Naive thymus-derived CD4-positive, alpha-beta T cell (primary cell): ENCODE data around the gene MRC2. TPM values are rescaled to one million over a fixed set of nuclear protein-coding genes. Genes with fewer than 3 reads are reported as not detected.

Source experiments
- ATAC-seq: fragments of 150-1000 bp; cut with Tn5 transposase; 2 replicates; pipeline ENCODE4 v1.10.0; 2021; ENCODE audit warnings: mild to moderate bottlenecking, moderate library complexity
- CTCF ChIA-PET: fragments of 350-600 bp; sonication (Branson Sonifier 250); formaldehyde crosslinking; loops from one replicate; lab custom pipeline; 2021; ENCODE audit warnings: antibody characterized with exemption; lab: Charles Lee
- POLR2A ChIA-PET: fragments of 350-600 bp; sonication (Branson Sonifier 250); formaldehyde crosslinking; loops from one replicate; lab custom pipeline; 2021; ENCODE audit warnings: antibody characterized with exemption, inconsistent platforms; lab: Charles Lee
- DNase-seq, 9 donors: peaks; one replicate each; pipeline versions ENCODE4 v3.0.0 to v3.0.0-alpha.2; 2020 to 2022; ENCODE audit warnings: mixed read lengths in 1 of 9
- H3K27ac ChIP-seq: one replicate; pipeline ENCODE4 v1.7.0; 2013; ENCODE audit warnings: mild to moderate bottlenecking, low read depth, low read length, moderate library complexity
- H3K27me3 ChIP-seq, 2 donors: one replicate each; pipeline ENCODE4 v1.7.0; 2013; ENCODE audit warnings: low read length in 2 of 2, mild to moderate bottlenecking in 2 of 2, moderate library complexity in 2 of 2; ENCODE audit not compliant: control insufficient read depth in 2 of 2, insufficient read depth in 2 of 2
- H3K36me3 ChIP-seq, 3 experiments: 1 replicate in 2 of 3; 2 replicates in 1 of 3; pipeline ENCODE4 v1.7.0; 2013; ENCODE audit warnings: low read length in 3 of 3, mild to moderate bottlenecking in 3 of 3, moderate library complexity in 1 of 3; ENCODE audit not compliant: insufficient read depth in 3 of 3, control insufficient read depth in 2 of 3
- H3K4me1 ChIP-seq, 2 donors: one replicate each; pipeline ENCODE4 v1.7.0; 2013; ENCODE audit warnings: low read length in 2 of 2, mild to moderate bottlenecking in 2 of 2, moderate library complexity in 1 of 2; ENCODE audit not compliant: control insufficient read depth in 2 of 2, insufficient read depth in 2 of 2
- H3K4me3 ChIP-seq: 2 replicates; pipeline ENCODE4 v1.7.0; 2013; ENCODE audit warnings: mild to moderate bottlenecking, low read length
- H3K9me3 ChIP-seq, 3 experiments: 1 replicate in 2 of 3; 2 replicates in 1 of 3; pipeline ENCODE4 v1.7.0; 2013; ENCODE audit warnings: low read length in 3 of 3; ENCODE audit not compliant: control insufficient read depth in 2 of 3
- H3K27ac Mint-ChIP-seq, 9 donors: one replicate each; pipeline ENCODE4 v1.8.0; 2020 to 2022; ENCODE audit warnings: mixed read lengths in 9 of 9, mild to moderate bottlenecking in 8 of 9, moderate library complexity in 5 of 9, inconsistent platforms in 2 of 9
- H3K27me3 Mint-ChIP-seq, 5 donors: one replicate each; pipeline ENCODE4 v1.8.0; 2021 to 2022; ENCODE audit warnings: mixed read lengths in 5 of 5, mild to moderate bottlenecking in 1 of 5
- H3K36me3 Mint-ChIP-seq, 5 donors: one replicate each; pipeline ENCODE4 v1.8.0; 2020 to 2022; ENCODE audit warnings: mixed read lengths in 5 of 5, mild to moderate bottlenecking in 3 of 5, inconsistent platforms in 1 of 5
- H3K4me1 Mint-ChIP-seq, 7 donors: one replicate each; pipeline ENCODE4 v1.8.0; 2020 to 2022; ENCODE audit warnings: mixed read lengths in 7 of 7, mild to moderate bottlenecking in 3 of 7, inconsistent platforms in 1 of 7
- H3K4me3 Mint-ChIP-seq, 10 donors: one replicate each; pipeline ENCODE4 v1.8.0; 2020 to 2022; ENCODE audit warnings: mild to moderate bottlenecking in 10 of 10, mixed read lengths in 10 of 10, moderate library complexity in 6 of 10, inconsistent platforms in 2 of 10
- H3K9me3 Mint-ChIP-seq, 11 donors: one replicate each; pipeline ENCODE4 v1.8.0; 2020 to 2022; ENCODE audit warnings: mixed read lengths in 11 of 11, mild to moderate bottlenecking in 4 of 11, inconsistent platforms in 1 of 11, moderate library complexity in 1 of 11
- intact Hi-C, 2 donors: fragments of 100-400 bp; cut with micrococcal nuclease; formaldehyde crosslinking; loops; one replicate each; pipeline ENCODE4 v1.15.1; 2023
- polyA plus RNA-seq, 2 donors: library from polyadenylated mRNA; unstranded; fragments of 300-500 nt; fragmentation: Illumina TruSeq; gene quantifications; one replicate each; pipeline ENCODE4 v1.2.3, GENCODE V29; 2021
- total RNA-seq, 6 experiments: library from RNA in 5 of 6; stranded (reverse) in 5 of 6; gene quantifications; 1 replicate in 5 of 6; 2 replicates in 1 of 6; pipeline ENCODE4 v1.2.3 and lab custom pipeline; 2021 to 2026

MRC2 gene
- total and polyA plus RNA-seq, 7 experiments from 2014 or later, result 0.11 to 3.4 (median 2.2) TPM

GRCh38 chr17:62666801-62667591 is 39.5 kb downstream of the MRC2 start:
- DNase-seq (no peak), ATAC-seq (no peak)
- H3K27me3 ChIP-seq, result no peaks in the 10 kb centered on the region
- no peaks in the 10 kb centered on the region for H3K4me1 ChIP-seq
- CTCF ChIA-PET, result no interaction called here
- Mint-ChIP-seq H3K27me3 (peaks cover 0 to 13% (median 0%) of the 10 kb centered on the region in 5 donors), H3K27ac (no peak overlapping the region), H3K36me3 (no peaks in the 10 kb centered on the region), H3K4me1 (peaks cover 0 to 5% (median 0%) of the 10 kb centered on the region in 7 donors), H3K4me3 (no peak overlapping the region), H3K9me3 (no peaks in the 10 kb centered on the region)
- POLR2A ChIA-PET, result no interaction called here
- no peak overlapping the region for H3K27ac ChIP-seq
- intact Hi-C loops, result no loop called here
- no peaks in the 10 kb centered on the region for H3K9me3 ChIP-seq
- H3K36me3 ChIP-seq, result no peaks in the 10 kb centered on the region
- H3K4me3 ChIP-seq, result no peak overlapping the region

GRCh38 chr17:62668091-62668804 is 40.8 kb downstream of the MRC2 start:
- ATAC-seq (no peak), DNase-seq (no peak)
- ChIA-PET POLR2A (no interaction called here), CTCF (no interaction called here)
- H3K27ac Mint-ChIP-seq, result peak overlapping the region in 2 of 9 donors; percentile 32 to 48
- H3K27ac ChIP-seq, result no peak overlapping the region
- H3K27me3 Mint-ChIP-seq, result peaks cover 0 to 6% (median 0%) of the 10 kb centered on the region in 5 donors
- no peaks in the 10 kb centered on the region for H3K9me3 ChIP-seq
- H3K36me3 ChIP-seq, result no peaks in the 10 kb centered on the region
- H3K4me3 ChIP-seq, result no peak overlapping the region
- no peaks in the 10 kb centered on the region for H3K9me3 Mint-ChIP-seq
- no peaks in the 10 kb centered on the region for H3K27me3 ChIP-seq
- peaks cover 0 to 6% (median 4%) of the 10 kb centered on the region in 7 donors for H3K4me1 Mint-ChIP-seq
- H3K4me3 Mint-ChIP-seq, result no peak overlapping the region
- H3K36me3 Mint-ChIP-seq, result no peaks in the 10 kb centered on the region
- intact Hi-C loops, result no loop called here
- H3K4me1 ChIP-seq, result no peaks in the 10 kb centered on the region

GRCh38 chr17:62670202-62670821 is 42.8 kb downstream of the MRC2 start:
- peaks cover 0 to 5% (median 3%) of the 10 kb centered on the region in 7 donors for H3K4me1 Mint-ChIP-seq
- intact Hi-C loops, result no loop called here
- DNase-seq, result no peak
- H3K4me1 ChIP-seq, result no peaks in the 10 kb centered on the region
- H3K27me3 Mint-ChIP-seq, result no peaks in the 10 kb centered on the region
- no peak overlapping the region for H3K27ac ChIP-seq
- ChIA-PET CTCF (no interaction called here), POLR2A (no interaction called here)
- no peak for ATAC-seq
- H3K27me3 ChIP-seq, result no peaks in the 10 kb centered on the region
- no peak overlapping the region for H3K27ac Mint-ChIP-seq
- H3K36me3 ChIP-seq, result no peaks in the 10 kb centered on the region
- no peaks in the 10 kb centered on the region for H3K36me3 Mint-ChIP-seq
- H3K4me3 Mint-ChIP-seq, result no peak overlapping the region
- H3K9me3 Mint-ChIP-seq, result no peaks in the 10 kb centered on the region
- no peak overlapping the region for H3K4me3 ChIP-seq
- H3K9me3 ChIP-seq, result no peaks in the 10 kb centered on the region

- intact Hi-C loops, result no loop called here
- H3K4me1 ChIP-seq, result no peaks in the 10 kb centered on the region
- peaks cover 0 to 5% (median 3%) of the 10 kb centered on the region in 7 donors for H3K4me1 Mint-ChIP-seq
- H3K36me3 Mint-ChIP-seq, result no peaks in the 10 kb centered on the region
- ChIA-PET POLR2A (no interaction called here), CTCF (interaction anchor here (0.7 kb wide), 1 partner anchor 299 kb away, joined by 3 read pairs; no protein-coding TSS in a partner anchor)
- no peaks in the 10 kb centered on the region for H3K36me3 ChIP-seq
- no peaks in the 10 kb centered on the region for H3K27me3 Mint-ChIP-seq
- ATAC-seq, result no peak
- DNase-seq, result no peak
- H3K27ac ChIP-seq, result no peak overlapping the region
- no peaks in the 10 kb centered on the region for H3K27me3 ChIP-seq
- H3K9me3 ChIP-seq, result no peaks in the 10 kb centered on the region
- H3K4me3 Mint-ChIP-seq, result no peak overlapping the region
- no peaks in the 10 kb centered on the region for H3K9me3 Mint-ChIP-seq
- H3K27ac Mint-ChIP-seq, result no peak overlapping the region
- H3K4me3 ChIP-seq, result no peak overlapping the region
Measured at GRCh38 chr17:62671553-62671952, 44.1 kb downstream of the MRC2 start.

- Mint-ChIP-seq H3K27ac (peak overlapping the region in 1 of 9 donors; percentile 20), H3K4me3 (no peak overlapping the region), H3K4me1 (peaks cover 0 to 5% (median 3%) of the 10 kb centered on the region in 7 donors), H3K36me3 (no peaks in the 10 kb centered on the region), H3K9me3 (no peaks in the 10 kb centered on the region), H3K27me3 (no peaks in the 10 kb centered on the region)
- no peaks in the 10 kb centered on the region for H3K36me3 ChIP-seq
- intact Hi-C loops, result loop anchor here (1.0 kb wide), 1 partner anchor 295 kb away; no protein-coding TSS in a partner anchor
- ChIA-PET CTCF (interaction anchor here (2.7 kb wide), 1 partner anchor 734 kb away, joined by 9 read pairs; no protein-coding TSS in a partner anchor), POLR2A (no interaction called here)
- H3K9me3 ChIP-seq, result no peaks in the 10 kb centered on the region
- DNase-seq (no peak), ATAC-seq (no peak)
- no peaks in the 10 kb centered on the region for H3K27me3 ChIP-seq
- H3K4me1 ChIP-seq, result no peaks in the 10 kb centered on the region
- H3K27ac ChIP-seq, result no peak overlapping the region
- no peak overlapping the region for H3K4me3 ChIP-seq
Measured at GRCh38 chr17:62672957-62673356, 45.5 kb downstream of the MRC2 start.

GRCh38 chr17:62673614-62674362 is 46.3 kb downstream of the MRC2 start:
- H3K36me3 ChIP-seq, result no peaks in the 10 kb centered on the region
- no peak overlapping the region for H3K27ac ChIP-seq
- Mint-ChIP-seq H3K4me1 (peaks cover 0 to 5% (median under 1%) of the 10 kb centered on the region in 7 donors), H3K27me3 (no peaks in the 10 kb centered on the region), H3K36me3 (no peaks in the 10 kb centered on the region), H3K9me3 (no peaks in the 10 kb centered on the region), H3K4me3 (no peak overlapping the region), H3K27ac (no peak overlapping the region)
- no peaks in the 10 kb centered on the region for H3K4me1 ChIP-seq
- ChIA-PET POLR2A (no interaction called here), CTCF (interaction anchor here (2.7 kb wide), 1 partner anchor 733 kb away, joined by 9 read pairs; no protein-coding TSS in a partner anchor)
- ATAC-seq (no peak), DNase-seq (no peak)
- intact Hi-C loops, result no loop called here
- H3K27me3 ChIP-seq, result no peaks in the 10 kb centered on the region
- no peak overlapping the region for H3K4me3 ChIP-seq
- no peaks in the 10 kb centered on the region for H3K9me3 ChIP-seq
